Loucy (cell line): Measurements from ENCODE around the gene ZNF282.

ENCODE experiments used
- H2AFZ ChIP-seq: fragments of 200-600 bp; sonication (generic); 2 replicates; pipeline ENCODE4 v1.6.0; 2016; ENCODE audit warnings: antibody characterized with exemption, mild to moderate bottlenecking, low read length, moderate library complexity
- H3F3A ChIP-seq: fragments of 200-600 bp; 2 replicates; pipeline ENCODE4 v1.6.0; 2016; ENCODE audit warnings: antibody characterized with exemption, low read depth, mild to moderate bottlenecking
- H3K27me3 ChIP-seq: fragments of 200-600 bp; sonication (generic); 2 replicates; pipeline ENCODE4 v1.6.1; 2014; ENCODE audit warnings: low read length, mild to moderate bottlenecking; ENCODE audit not compliant: insufficient read depth, poor library complexity, severe bottlenecking
- H3K36me3 ChIP-seq: fragments of 200-600 bp; sonication (generic); 2 replicates; pipeline ENCODE4 v1.6.1; 2016; ENCODE audit warnings: low read length; ENCODE audit not compliant: insufficient read depth
- H3K4me1 ChIP-seq: fragments of 200-600 bp; sonication (generic); 2 replicates; pipeline ENCODE4 v1.5.1; 2014; ENCODE audit warnings: low read length, mild to moderate bottlenecking; ENCODE audit not compliant: insufficient read depth, poor library complexity, severe bottlenecking
- H3K4me2 ChIP-seq: fragments of 200-600 bp; sonication (generic); 2 replicates; pipeline ENCODE4 v1.6.0; 2014; ENCODE audit warnings: antibody characterized with exemption, low read length, low read depth, mild to moderate bottlenecking; ENCODE audit not compliant: poor library complexity, severe bottlenecking
- H3K4me3 ChIP-seq: fragments of 200-600 bp; sonication (generic); 2 replicates; pipeline ENCODE4 v1.5.1; 2014; ENCODE audit warnings: low read length, mild to moderate bottlenecking, mixed read lengths; ENCODE audit not compliant: poor library complexity, severe bottlenecking
- H3K79me2 ChIP-seq: fragments of 200-600 bp; sonication (generic); 2 replicates; pipeline ENCODE4 v1.6.1; 2014; ENCODE audit warnings: low read length; ENCODE audit not compliant: insufficient read depth
- H3K9ac ChIP-seq: fragments of 200-600 bp; sonication (generic); 2 replicates; pipeline ENCODE4 v1.6.0; 2014; ENCODE audit warnings: mild to moderate bottlenecking, low read depth, low read length, moderate library complexity; ENCODE audit not compliant: poor library complexity, severe bottlenecking
- H3K9me2 ChIP-seq: fragments of 200-600 bp; sonication (generic); replicated peaks from 2 replicates; pipeline ENCODE4 v1.6.1; 2016; ENCODE audit warnings: low read depth, low read length, mixed read lengths
- H3K9me3 ChIP-seq: fragments of 200-600 bp; sonication (generic); 2 replicates; pipeline ENCODE4 v1.6.1; 2014; ENCODE audit warnings: mild to moderate bottlenecking, antibody characterized with exemption, low read length, low read depth; ENCODE audit not compliant: insufficient read depth
- H4K20me1 ChIP-seq: fragments of 200-600 bp; sonication (generic); 2 replicates; pipeline ENCODE4 v1.6.0; 2014; ENCODE audit warnings: antibody characterized with exemption, low read length, mild to moderate bottlenecking; ENCODE audit not compliant: insufficient read depth, poor library complexity, severe bottlenecking
- CTCF ChIP-seq: fragments of 200-600 bp; sonication (generic); conservative IDR thresholded peaks from 2 replicates; pipeline ENCODE4 v1.5.1; 2014; ENCODE audit warnings: mild to moderate bottlenecking, antibody characterized with exemption, low read length
- EZH2phosphoT487 ChIP-seq: fragments of 200-600 bp; IDR thresholded peaks from 2 replicates; pipeline ENCODE4 v1.6.1; 2018; ENCODE audit warnings: antibody characterized with exemption, mild to moderate bottlenecking, moderate library complexity, borderline replicate concordance

The ZNF282 gene

GRCh38 chr7:149207324-149208035 is 12.1 kb downstream of the ZNF282 start:
- Histone ChIP-seq H3K27me3 (no peaks in the 10 kb centered on the region), H3K9ac (no peak overlapping the region), H3F3A (no peaks in the 10 kb centered on the region), H4K20me1 (peaks cover 20% of the 10 kb centered on the region), H2AFZ (no peak overlapping the region), H3K36me3 (peaks cover 85% of the 10 kb centered on the region; the same call in 1 of the 2 replicates), H3K4me1 (peaks cover 6% of the 10 kb centered on the region), H3K4me3 (no peak overlapping the region), H3K9me3 (no peaks in the 10 kb centered on the region), H3K79me2 (peaks cover 17% of the 10 kb centered on the region; the same call in 1 of the 2 replicates), H3K9me2 (no peaks in the 10 kb centered on the region), H3K4me2 (no peak overlapping the region)
- no peak for TF ChIP-seq CTCF
- TF ChIP-seq EZH2phosphoT487: no peak

GRCh38 chr7:149209518-149210269 is 14.3 kb downstream of the ZNF282 start:
- Histone ChIP-seq H3K9me3 (no peaks in the 10 kb centered on the region), H3K4me3 (no peak overlapping the region), H4K20me1 (peaks cover 5% of the 10 kb centered on the region), H3F3A (no peaks in the 10 kb centered on the region), H3K79me2 (no peaks in the 10 kb centered on the region), H3K9me2 (no peaks in the 10 kb centered on the region), H3K9ac (no peak overlapping the region), H3K36me3 (peaks cover 84% of the 10 kb centered on the region; the same call in 1 of the 2 replicates), H3K4me2 (no peak overlapping the region), H3K4me1 (no peaks in the 10 kb centered on the region), H3K27me3 (no peaks in the 10 kb centered on the region), H2AFZ (no peak overlapping the region)
- TF ChIP-seq CTCF: peak; percentile 91
- no peak for TF ChIP-seq EZH2phosphoT487

- TF ChIP-seq EZH2phosphoT487: no peak
- Histone ChIP-seq H3K9me2 (no peaks in the 10 kb centered on the region), H4K20me1 (peaks cover 5% of the 10 kb centered on the region), H3K36me3 (peaks cover 91% of the 10 kb centered on the region; the same call in 1 of the 2 replicates), H3K4me1 (no peaks in the 10 kb centered on the region), H3K9ac (no peak overlapping the region), H3K9me3 (no peaks in the 10 kb centered on the region), H3F3A (no peaks in the 10 kb centered on the region), H3K27me3 (no peaks in the 10 kb centered on the region), H2AFZ (no peak overlapping the region), H3K4me2 (no peak overlapping the region), H3K79me2 (no peaks in the 10 kb centered on the region), H3K4me3 (no peak overlapping the region)
These were observed 15.2 kb downstream of the ZNF282 start for GRCh38 chr7:149210551-149210950.
